GM19452 (cell line): ENCODE data around the gene RASA4.
"Not testable (repeated sequence)": the region's sequence is repeated elsewhere in the genome, so short reads cannot be mapped to it uniquely, and the experiment has no call there.

Experiments used
- ATAC-seq: cut with Tn5 transposase; IDR thresholded peaks from one replicate; pipeline ENCODE4 v1.9.1; 2021; ENCODE audit not compliant: unreplicated experiment

RASA4 gene

DNA sequence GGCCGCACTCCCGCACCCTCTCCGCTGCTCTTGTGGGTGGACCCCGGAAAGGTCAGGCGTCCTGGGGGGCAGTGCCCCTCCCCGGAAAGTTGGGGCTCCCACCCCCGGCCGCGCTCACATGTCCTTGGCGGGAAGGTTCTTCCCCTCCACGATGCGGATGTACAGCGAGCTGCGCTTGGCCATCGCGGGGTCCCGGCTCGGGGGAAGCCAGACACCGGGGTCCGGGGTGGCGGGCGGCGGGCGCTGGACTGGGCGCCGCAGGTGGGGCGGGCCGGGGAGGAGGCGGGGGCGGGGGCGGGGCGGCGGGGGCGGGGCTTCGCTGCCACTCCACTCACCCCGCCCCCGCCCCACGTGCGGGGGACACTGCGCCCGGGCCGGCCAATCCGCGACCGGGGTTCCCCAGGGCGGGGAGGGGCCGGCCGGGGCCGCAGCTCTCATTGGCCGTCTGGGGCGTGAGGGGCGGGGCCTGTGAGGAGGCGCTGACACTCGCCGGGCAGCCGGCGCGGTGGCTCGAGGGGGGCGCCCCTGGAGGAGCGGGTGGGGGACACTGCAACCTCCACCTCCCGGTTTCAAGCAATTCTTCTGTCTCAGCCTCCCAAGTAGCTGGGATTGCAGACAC is at the start of gene RASA4:
Gene RASA4, minus strand, starts transcription at position 250 of the 619 bp plus-strand sequence. Its CDS starts 67 bp downstream, at position 183.
- ATAC-seq, result peak; percentile 68

DNA sequence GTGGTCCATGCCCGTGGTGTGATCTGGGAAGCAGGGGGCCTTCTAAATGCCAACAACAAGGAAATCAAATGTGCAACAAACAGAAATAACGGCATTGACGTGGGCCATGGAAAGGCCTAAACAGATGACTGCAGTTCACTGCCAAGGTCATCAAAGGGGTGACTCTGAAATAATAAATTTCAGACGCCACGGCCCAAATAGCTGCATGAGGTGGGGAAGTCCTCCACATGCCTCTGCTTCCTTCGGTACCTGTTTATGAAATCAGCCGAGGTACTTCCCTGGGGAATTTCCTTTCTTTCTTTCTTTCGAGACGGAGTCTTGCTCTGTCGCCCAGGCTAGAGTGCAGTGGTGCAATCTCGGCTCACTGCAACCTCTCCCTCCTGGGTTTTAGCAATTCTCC is 48.2 kb upstream of the RASA4 start:
- ATAC-seq, result not testable (repeated sequence)

DNA sequence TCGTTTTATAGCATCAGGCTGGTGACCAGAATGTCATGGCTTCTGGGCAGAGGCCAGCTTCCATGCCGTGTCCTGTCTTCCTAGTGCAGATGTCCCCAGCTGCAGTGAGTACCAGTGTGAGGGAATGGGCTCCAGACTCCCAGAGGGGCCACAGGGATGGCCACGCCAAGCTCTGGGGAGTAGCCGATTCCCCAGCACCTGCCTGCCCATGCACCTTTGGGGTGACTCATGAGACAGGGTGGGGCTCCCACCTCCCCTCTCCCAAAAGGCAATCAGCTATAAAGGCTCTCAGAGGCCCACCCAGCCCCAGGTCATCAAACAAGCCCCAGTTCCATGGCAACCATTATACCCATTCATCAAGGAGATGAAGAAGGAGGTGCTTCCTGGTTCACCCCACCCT is 33.4 kb upstream of the RASA4 start, which contains the start of gene SPDYE2B:
Gene SPDYE2B, plus strand, starts transcription at position 396 of the 400 bp plus-strand sequence. CDS start 2,030 bp downstream, outside the sequence.
- not testable (repeated sequence) for ATAC-seq

DNA sequence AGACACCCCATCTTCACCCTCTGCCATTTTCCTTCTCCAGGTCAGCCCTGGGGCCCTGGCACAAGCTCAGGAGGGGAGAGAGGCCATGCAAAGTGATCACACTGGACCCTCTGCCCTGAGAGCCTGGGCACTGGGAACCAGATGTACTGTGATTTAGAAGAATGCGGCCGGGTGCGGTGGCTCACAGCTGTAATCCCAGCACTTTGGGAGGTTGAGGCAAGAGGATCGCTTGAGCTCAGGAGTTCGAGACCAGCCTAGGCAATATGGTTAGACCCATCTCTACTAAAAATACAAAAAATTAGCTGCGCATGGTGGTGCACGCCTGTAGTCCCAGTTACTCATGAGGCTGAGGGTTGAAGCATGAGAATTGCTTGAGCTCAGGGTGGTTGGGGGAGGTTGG is 31.3 kb upstream of the RASA4 start:
- not testable (repeated sequence) for ATAC-seq

DNA sequence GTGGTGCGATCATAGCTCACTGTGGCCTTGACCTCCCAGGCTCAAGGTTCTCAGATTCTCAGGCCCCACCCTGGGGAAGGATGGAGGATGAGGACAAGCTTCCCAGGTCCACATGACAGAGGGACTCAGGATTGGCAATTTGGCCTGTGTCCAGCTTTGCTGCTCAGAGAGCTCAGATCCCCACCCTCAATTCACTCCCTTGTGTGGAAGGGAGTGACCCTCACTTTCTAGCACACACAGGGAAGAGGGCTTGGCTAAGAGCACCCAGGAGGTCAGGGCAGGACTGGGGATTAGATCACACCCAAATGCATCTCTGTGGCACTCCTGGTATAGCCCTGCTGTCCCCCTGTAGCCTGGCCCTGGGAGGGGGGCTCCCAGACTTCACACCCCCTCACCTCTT is 26.8 kb upstream of the RASA4 start:
- ATAC-seq, result not testable (repeated sequence)

DNA sequence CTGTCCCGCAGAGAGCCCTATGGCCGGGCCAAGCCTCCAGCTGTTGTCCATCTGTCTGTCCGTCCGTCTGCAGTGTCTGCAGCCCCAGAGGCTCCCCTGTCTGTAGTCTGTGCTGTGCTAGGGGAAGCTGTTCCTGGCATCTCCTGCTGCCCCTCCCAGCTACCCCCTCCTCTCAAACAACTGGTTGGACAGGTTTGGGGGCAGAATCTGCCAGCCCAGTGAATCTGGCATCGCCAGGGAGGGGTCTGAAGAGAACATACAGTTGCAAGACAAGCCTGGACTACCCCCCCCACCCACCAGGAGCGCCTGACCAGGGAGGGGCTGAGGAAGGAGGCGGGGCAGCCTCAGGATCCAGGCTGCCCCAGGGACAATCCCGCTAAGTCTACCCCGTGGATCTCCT is 26.1 kb upstream of the RASA4 start, which contains the start of gene UPK3BL1:
Gene UPK3BL1, minus strand, starts transcription at position 101 of the 400 bp plus-strand sequence. Its CDS starts 50 bp downstream, at position 51.
- not testable (repeated sequence) for ATAC-seq

DNA sequence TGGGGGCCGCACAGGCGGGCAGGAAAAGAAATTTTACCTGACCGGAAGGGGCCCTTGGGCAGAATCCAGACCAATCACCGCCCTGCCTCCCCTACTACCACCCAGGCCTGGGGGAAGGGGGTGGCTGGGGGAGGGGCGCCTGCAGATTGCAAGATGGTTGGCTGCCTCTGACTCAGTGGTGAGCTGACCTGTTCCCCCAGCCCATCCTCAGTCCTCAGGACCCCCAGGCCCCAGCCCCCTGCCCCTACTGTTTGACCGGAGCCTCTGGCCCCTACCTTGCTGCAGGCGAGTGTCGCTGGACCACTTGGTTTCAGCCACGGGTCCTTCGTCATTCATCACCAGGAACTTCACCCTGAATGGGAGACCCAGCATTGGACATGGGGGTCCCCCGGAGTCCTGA is 22.3 kb upstream of the RASA4 start:
- ATAC-seq, result not testable (repeated sequence)

DNA sequence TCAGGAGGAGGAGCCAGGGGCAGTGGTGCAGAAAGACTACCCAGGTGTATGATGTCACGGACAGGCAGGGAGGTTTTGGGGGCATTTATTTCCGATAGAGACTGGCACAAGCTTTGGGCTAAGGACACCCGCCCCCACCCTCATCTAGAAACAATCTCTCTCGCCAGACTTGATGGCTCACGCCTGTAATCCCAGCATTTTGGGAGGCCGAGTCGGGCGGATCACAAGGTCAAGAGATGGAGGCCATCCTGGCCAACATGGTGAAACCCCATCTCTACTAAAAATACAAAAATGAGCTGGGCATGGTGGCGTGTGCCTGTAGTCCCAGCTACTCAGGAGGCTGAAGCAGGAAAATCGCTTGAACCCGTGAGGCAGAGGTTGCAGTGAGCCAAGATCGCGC is 20.4 kb upstream of the RASA4 start:
- ATAC-seq, result not testable (repeated sequence)

DNA sequence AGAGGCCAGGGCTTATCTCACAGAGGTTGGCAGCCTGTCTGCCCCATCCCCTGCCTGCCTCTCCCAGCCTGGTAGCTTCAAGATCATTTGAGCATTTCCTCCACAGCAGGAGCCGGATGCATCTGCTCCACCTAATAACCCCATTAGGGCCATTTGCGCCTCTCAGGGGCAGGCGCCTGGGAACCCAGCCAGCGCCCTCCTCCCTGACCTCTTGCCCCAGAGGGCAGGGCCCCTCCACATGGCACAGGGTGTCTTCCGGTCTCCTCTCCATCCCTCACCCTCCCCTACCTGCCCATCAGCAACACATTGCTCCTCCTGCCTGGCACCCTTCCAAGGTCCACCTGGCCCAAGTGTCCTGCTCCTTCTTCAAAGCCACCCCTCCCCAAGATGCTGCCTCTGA is 18.8 kb upstream of the RASA4 start:
- ATAC-seq, result not testable (repeated sequence)

DNA sequence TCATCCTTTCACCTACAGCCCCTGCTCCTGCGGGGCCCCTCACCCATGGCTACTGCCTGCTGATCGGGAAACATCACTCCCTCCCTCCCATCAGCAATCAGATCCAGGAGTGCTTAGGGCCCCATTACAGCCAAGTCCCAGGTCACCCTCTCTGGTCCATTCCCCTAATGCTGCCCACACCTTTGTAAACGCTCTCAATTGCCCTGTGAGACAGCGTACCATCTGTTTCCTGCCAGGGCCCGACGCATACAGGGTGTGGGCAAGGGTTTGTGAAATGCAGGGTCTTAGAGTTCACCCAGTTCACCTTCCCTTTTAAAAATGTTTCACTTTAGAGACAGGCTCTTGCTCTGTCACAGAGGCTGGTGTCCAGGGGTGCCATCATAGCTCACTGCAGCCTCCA is 17.7 kb upstream of the RASA4 start:
- not testable (repeated sequence) for ATAC-seq

DNA sequence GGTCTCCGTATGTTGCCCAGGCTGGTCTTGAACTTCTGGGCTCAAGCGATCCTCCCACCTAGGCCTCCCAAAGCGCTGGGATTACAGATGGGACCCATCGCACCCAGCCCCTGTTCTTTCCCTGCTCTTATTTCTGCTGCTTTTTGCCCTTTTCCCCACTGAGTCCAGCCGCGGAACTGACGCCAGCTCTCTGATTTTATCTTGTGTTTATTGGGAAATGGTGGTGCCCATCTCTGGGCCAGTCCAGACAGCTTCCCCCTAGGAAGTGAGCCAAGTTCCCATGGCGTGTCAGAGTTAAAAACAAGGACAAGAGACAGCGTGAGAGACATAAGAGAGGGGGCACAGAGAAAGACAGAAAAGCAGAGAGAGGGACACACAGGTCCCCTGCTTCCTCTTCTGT is 14.1 kb upstream of the RASA4 start:
- ATAC-seq, result not testable (repeated sequence)

DNA sequence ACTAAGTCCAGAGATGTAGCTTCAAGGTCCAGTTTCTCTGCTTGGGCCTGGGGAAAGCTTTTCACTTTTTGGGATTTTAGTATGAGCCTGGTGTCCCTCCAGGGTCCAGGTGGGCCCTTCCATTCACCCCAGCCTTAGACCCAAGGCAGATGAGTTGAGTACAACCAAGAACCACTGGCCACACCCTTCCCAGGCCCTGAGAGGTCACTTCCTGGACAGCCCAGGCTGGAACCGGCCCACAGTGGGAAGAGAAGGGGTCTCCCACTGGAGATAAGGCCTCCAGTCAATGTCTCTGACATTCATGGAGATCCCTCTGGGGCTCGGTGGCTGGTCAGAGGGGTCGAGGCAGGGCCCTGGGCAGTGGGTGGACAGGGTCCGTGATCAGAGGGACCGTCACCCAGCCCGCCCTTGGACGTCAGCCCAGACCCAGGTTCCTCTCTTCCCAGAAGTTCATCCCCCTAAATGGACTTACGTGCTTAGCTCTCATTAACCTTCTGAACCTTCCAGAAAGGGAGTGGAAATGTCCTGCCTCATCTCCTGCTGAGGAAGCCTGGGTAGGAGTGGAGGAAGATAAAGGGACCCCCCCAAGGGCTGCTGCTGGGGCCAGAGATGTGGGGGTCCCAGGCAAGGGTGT is 10.8 kb upstream of the RASA4 start:
- not testable (repeated sequence) for ATAC-seq

DNA sequence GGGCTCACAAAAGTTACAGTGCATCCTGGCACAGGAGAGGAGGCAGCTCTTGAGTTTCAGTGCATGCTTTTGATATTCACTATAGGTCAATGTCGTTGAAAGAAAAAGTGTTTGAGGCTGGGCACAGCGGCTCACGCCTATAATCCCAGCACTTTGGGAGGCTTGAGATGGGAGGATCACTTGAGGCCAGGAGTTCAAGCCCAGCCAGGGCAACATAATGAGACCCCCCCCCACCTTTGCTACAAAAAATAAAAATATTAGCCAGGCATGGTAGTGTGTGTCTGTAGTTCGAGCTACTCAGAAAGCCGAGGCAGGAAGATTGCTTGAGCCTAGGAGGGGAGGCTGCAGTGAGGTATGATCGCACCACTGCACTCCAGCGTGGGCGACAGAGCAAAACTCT is 1.6 kb upstream of the RASA4 start:
- ATAC-seq, result not testable (repeated sequence)

DNA sequence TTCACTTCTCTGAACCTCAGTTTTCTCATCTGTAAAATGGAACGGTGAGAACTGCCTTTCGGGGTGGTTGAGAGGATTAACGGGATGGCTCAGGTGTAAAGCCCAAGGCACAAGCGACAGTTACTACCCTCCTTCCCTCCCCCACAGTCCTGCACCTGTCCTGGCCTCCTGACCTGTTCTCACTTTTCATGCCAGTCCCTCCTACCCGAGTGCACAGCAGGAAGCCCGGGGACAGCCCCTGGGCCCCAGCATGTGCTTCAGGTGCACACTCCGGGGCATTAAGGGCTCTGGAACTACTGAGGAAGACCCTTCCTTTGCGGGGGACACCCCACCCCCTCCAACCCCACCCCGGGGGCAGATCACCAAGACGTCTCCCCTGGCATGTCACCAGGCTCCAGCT is 626 bp downstream of the RASA4 start:
- ATAC-seq, result not testable (repeated sequence)

DNA sequence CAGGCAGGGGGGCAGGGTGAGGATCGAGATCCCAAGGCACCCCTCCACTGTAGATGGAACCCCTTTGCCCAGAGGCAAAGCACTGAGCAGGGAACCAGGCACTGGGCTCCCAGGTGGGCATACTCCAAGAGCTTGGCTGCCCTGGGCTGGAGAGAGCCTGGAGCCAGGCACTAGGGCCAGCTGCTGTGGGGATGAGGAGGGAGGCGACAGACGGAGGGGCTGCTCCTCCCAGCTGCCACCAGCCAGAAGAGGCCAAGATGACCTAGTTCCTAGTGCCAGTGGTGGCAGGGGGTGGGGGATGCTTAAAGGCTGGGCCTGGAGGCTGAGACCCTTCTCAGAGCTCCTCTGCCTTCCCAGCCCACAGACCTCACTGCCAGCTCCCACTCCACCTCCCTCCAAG is 1.7 kb downstream of the RASA4 start:
- not testable (repeated sequence) for ATAC-seq

DNA sequence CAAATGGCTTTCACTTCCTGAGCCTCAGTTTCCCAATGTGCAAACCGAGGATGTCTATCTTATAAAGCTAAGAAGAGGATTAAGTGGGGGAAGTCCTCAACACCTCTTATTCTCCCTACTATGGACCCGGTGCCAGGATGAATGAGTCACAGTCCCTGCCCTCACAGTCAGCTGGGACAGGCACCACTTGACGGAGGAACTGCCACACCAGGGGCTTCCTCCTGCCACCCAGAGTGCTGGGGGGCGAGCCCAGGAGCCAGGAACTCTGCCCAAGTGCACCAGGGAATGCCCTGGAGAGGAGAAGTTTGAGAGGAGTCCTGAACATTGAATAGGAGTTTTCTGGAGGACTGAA is 2.2 kb downstream of the RASA4 start:
- peak; percentile 28 for ATAC-seq

DNA sequence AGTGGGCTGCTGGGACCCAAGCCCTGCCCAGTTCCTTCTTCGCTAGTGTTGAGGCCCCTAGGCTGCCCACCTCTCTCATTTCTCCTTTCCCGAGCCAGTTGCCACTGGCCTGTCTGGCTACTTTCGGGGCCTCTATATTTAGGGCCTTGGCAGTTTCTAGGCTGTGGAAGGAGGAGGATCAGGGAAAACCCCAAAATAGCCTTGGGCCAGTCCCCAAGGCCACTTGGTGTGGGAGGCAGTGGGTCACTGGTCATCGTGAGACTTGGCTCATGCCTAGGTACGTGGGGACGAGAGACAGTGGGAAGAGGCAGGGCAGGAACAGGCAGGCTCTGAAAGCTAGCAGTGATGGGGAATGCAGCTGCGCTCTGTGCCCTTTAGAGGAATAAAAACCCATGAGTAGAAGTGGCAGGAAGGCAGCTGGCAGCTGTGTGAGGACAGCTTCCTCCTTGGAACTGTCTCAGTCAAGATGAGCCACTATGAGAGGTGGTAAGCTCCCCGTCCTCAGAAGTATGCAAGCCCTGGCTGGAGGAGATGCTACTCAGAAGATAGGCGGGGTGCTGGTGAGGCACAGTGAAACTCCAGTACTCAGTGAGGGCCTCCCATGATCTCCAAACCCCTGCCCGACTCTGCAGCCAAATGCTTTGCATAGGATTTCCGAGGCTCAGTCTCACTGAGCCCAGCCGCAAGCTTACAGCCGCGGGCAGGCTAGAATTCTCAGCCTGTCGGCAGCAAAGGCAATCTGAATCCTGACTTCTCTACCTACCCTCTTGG is 2.8 kb downstream of the RASA4 start:
- ATAC-seq, result peak; percentile 65

DNA sequence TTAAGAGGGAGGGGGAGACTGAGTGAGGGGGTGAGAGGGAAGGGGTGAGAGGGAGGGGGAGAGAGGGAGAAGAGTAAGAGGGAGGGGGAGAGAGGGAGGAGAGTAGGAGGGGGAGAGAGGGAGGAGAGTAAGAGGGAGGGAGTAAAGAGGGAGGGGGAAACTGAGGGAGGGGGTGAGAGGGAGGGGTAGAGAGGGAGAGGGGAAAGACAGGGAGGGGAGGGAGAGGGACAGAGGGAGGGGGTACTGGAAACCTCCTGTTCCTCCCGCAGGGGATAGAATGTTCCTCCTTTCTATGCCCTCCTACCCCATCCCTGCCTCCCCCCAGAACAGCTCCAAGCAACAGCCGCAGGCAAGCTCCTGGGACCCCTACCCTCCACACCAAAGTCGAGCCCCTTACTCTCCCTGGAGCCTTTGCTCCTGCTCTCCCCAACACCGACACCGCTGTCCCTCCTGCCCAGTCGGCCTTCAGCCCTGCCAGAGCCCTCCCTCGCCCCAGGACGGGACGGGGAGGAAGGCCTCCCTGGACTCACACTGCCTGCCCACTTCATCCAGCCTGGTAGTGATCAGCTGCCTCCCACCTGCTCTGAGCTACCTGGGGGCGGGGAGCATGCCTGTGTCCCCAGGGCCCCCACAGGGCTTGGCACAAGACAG is 4.8 kb downstream of the RASA4 start:
- not testable (repeated sequence) for ATAC-seq

DNA sequence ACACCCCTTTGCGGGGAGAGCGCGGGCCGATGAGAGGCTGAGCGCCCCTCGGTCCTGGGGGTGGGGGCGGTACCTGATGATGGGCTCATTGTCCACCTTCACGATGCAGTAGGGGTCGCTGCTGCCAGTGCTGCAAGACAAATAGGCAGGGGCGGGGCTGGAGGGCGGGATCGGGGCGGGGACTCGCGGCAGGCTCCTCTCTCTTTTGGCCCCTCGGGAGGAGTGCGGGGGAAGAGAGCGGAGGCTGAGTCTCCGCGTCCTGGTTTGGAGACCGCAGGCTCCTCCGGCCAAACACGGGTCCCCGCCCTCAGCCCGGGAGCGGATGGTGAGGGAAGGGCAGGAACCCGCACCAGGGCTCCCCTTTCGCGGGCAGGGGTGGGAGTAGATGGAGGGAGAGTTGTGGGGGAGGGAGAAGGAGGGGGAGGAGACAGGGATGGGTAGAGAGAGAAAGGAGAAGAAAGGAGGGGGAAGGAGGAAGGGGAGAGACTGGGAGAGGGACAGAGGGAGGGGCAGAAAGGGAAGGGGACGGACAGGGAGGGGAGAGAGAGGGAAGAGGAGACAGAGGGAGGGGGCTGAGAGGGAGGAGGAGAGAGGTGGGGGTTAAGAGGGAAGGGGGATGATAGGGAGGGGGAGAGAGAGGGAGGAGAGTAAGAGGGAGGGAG is 5.4 kb downstream of the RASA4 start:
- ATAC-seq, result peak; percentile 37

DNA sequence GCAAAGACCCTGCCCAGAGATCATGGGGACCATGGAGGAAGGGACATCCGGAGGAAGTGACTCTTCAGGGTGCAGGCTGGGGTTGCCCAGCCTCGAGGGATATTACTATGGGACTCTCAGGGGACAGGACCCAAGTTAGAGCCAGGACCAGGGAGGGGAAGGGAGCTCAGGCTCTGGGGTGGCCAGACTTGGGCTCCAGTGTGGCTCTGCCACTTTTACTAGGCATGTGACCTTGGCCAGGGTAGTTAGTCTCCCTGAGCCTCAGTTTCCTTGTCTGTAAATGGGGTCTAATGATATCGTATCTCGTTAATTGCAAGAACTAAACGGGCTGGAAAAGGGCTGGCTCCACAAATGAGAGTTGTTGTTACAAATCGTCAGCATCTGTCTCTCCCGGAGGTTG is 6.1 kb downstream of the RASA4 start:
- not testable (repeated sequence) for ATAC-seq

DNA sequence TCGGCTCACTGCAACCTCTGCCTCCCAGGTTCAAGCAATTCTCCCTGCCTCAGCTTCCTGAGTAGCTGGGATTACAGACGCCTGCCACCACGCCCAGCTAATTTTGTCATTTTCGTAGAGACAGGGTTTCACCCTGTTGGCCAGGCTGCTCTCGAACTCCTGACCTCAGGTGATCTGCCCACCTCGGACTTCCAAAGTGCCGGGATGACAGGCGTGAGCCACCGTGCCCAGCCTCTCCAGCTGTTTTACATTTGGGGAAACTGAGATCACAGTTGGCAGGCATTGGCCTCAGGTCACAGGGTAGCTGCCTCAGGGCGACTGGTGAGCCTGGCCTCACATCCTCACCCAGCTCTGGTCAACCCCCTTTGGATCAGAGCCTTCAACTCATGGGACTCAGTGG is 6.8 kb downstream of the RASA4 start:
- not testable (repeated sequence) for ATAC-seq
